ENCODE results near the gene MYMX. TPM values are rescaled to one million over a fixed set of nuclear protein-coding genes. Genes with fewer than 3 reads are reported as not detected.

Gene MYMX
- total and polyA plus RNA-seq, 12 donors: 0.41 to 2.3 (median 0.88) TPM; not detected in 6

DNA sequence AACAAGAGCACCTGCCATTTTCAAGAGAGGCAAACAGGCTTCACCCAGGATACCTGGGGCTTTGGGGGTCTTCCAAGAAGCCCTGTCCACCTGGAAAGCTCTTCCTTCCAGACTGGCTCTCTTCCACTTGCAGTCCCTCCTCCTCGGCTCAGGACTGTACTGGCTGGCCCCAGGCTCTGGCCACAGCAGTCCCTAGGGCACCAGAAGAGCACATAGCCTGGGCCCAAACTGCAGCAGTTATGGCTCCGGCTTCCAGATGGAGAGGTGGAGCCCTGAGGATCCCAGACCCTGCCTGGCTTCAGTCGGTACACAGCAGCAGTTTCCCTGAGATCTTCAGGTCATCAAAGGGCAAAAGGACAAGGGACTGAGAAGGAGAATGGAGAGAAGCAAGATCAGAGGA is 42.2 kb downstream of the MYMX start:
- no peaks in the 10 kb centered on the region for H3K27me3 ChIP-seq
- ATAC-seq (no peak), DNase-seq (no peak)
- H3K36me3 ChIP-seq: peaks cover 0 to 65% (median 13%) of the 10 kb centered on the region in 9 donors
- peaks cover 23 to 64% (median 30%) of the 10 kb centered on the region in 9 donors for H3K4me1 ChIP-seq
- no peaks in the 10 kb centered on the region for H3K9me3 ChIP-seq
- no peak overlapping the region for H3K4me3 ChIP-seq
- 92% methylated on average over 3 of the region's 3 CpGs for WGBS, 2 donors
- TF ChIP-seq, protein P1, sequence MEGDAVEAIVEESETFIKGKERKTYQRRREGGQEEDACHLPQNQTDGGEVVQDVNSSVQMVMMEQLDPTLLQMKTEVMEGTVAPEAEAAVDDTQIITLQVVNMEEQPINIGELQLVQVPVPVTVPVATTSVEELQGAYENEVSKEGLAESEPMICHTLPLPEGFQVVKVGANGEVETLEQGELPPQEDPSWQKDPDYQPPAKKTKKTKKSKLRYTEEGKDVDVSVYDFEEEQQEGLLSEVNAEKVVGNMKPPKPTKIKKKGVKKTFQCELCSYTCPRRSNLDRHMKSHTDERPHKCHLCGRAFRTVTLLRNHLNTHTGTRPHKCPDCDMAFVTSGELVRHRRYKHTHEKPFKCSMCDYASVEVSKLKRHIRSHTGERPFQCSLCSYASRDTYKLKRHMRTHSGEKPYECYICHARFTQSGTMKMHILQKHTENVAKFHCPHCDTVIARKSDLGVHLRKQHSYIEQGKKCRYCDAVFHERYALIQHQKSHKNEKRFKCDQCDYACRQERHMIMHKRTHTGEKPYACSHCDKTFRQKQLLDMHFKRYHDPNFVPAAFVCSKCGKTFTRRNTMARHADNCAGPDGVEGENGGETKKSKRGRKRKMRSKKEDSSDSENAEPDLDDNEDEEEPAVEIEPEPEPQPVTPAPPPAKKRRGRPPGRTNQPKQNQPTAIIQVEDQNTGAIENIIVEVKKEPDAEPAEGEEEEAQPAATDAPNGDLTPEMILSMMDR (IDR thresholded peaks at IDR 0.05): no peak
- H3K27ac ChIP-seq: no peak overlapping the region
- intact Hi-C loops (cut with DNase I): loop anchor here in 4 of 10 donors (5.0 to 10.0 kb wide), 3 partner anchors 87 to 164 kb away; no protein-coding TSS in a partner anchor

DNA sequence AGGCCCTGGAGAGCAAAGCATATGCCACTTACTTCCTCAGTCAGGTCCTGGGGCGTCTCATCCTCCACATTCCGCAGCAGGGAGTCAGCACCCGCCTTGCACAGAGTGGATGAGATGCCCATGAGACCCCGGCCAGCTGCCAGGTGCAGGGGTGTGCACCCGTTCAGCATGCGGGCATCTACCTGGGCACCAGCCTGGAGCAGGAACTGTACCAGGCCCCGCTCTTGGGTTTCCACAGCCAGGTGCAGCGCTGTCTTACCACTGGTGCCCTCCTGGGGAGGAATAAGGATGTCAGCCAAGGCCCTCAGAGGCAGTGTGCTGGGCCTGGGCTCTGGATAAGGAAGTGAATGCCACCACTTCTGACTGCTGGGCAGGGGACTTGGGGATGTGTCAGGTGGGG is 43.3 kb downstream of the MYMX start:
- Histone ChIP-seq H3K36me3 (peaks cover 0 to 54% (median 2%) of the 10 kb centered on the region in 9 donors), H3K27me3 (no peaks in the 10 kb centered on the region), H3K4me1 (peaks cover 30 to 70% (median 41%) of the 10 kb centered on the region in 9 donors), H3K27ac (no peak overlapping the region), H3K4me3 (no peak overlapping the region), H3K9me3 (no peaks in the 10 kb centered on the region)
- intact Hi-C loops (cut with DNase I): loop anchor here in 1 of 10 donors (10.0 kb wide), 1 partner anchor 75 kb away; no protein-coding TSS in a partner anchor
- no peak for ATAC-seq
- TF ChIP-seq, protein P1 (IDR thresholded peaks at IDR 0.05): no peak
- no peak for DNase-seq
- WGBS, 2 donors: 94 to 99% methylated on average over 8 of the region's 8 CpGs

DNA sequence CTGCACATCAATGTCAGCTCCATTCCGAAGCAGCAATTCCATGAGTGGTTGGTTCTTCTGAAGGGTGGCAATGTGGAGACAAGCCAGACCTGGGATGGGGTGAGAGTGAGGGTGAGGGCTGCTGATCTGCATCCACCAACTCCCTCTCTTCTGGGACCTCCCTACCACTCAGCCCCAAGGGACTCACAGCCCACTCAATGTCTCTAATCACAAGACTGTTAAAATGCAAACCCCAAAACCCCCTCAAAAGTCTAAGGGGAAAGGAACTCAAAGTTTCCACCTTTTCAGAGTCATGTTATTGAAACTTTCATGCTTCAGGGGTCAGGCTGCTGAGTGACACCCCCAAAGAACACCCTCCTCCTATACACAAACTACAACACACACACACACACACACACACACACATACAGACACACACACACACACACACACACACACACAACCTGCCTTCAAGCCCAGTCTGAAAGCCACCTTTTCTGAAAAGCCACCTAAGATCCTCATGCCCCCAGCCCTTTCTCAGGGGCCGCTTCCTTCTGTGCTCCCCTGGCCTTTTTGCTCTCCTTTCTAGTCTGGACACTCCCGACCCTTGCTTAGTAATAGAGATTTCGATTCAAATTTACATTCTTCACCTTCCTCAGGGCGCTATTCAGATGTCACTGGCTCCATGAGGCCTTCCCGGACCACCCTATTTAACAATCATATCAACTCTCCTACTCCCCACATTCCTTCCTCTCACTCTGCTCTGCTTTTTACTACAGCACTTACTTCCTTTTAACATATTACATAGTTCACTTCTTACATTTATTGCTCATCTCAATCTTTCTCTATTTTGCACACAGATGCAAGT is 43.9 kb downstream of the MYMX start:
- Histone ChIP-seq H3K9me3 (no peaks in the 10 kb centered on the region), H3K27me3 (no peaks in the 10 kb centered on the region), H3K4me3 (no peak overlapping the region), H3K27ac (no peak overlapping the region), H3K36me3 (peaks cover 0 to 47% (median 0%) of the 10 kb centered on the region in 9 donors), H3K4me1 (peaks cover 30 to 65% (median 41%) of the 10 kb centered on the region in 9 donors)
- ATAC-seq (no peak), DNase-seq (no peak)
- 87 to 93% methylated on average over 6 of the region's 6 CpGs for WGBS, 2 donors
- intact Hi-C loops (cut with DNase I): loop anchor here in 1 of 10 donors (10.0 kb wide), 1 partner anchor 74 kb away; no protein-coding TSS in a partner anchor
- TF ChIP-seq, protein P1 (IDR thresholded peaks at IDR 0.05): no peak

DNA sequence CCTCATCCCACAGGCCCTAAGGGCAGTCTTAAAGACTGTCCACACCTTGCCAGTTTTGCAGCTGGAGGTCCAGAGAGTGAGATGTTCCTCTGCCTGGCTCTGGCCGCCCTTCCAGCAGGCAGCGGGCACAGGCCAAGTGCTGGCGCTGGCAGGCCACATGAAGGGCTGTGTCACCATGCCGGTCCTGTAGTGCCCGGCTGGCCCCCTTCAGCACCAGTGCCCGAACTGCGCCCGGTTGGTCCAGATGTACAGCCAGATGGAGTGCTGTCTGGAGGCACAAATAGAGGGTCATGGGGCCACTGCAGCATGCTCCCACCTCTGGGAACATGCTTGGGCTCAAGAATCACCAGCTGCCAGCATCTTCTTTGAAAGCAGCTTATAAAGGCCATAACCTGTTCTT is 44.9 kb downstream of the MYMX start:
- intact Hi-C loops (cut with DNase I): loop anchor here in 1 of 10 donors (10.0 kb wide), 1 partner anchor 73 kb away; no protein-coding TSS in a partner anchor
- ATAC-seq: no peak
- TF ChIP-seq, protein P1 (IDR thresholded peaks at IDR 0.05): no peak

More for the DNA sequence above, 44.9 kb downstream of the MYMX start:
- peaks cover 23 to 61% (median 34%) of the 10 kb centered on the region in 9 donors for H3K4me1 ChIP-seq
- no peak overlapping the region for H3K27ac ChIP-seq
- no peaks in the 10 kb centered on the region for H3K9me3 ChIP-seq
- no peak for DNase-seq
- peaks cover 0 to 45% (median 0%) of the 10 kb centered on the region in 9 donors for H3K36me3 ChIP-seq
- 96 to 97% methylated on average over 8 of the region's 8 CpGs for WGBS, 2 donors
- no peaks in the 10 kb centered on the region for H3K27me3 ChIP-seq
- no peak overlapping the region for H3K4me3 ChIP-seq
